ENCODE data around the gene NSDHL.

NSDHL gene

GRCh38 chrX:152845618-152846240, 14.9 kb downstream of the NSDHL start:
- no peak for DNase-seq

GRCh38 chrX:152847281-152847680, 16.4 kb downstream of the NSDHL start:
- DNase-seq: no peak

GRCh38 chrX:152850465-152850864, 19.6 kb downstream of the NSDHL start:
- DNase-seq: peak; percentile 12

- DNase-seq: no peak
Observed at GRCh38 chrX:152853986-152854385, 23.1 kb downstream of the NSDHL start.

GRCh38 chrX:152861116-152861515, 30.3 kb downstream of the NSDHL start:
- no peak for DNase-seq

- DNase-seq: no peak
Observed at GRCh38 chrX:152861826-152862225, 31.0 kb downstream of the NSDHL start.

- no peak for DNase-seq
Observed at GRCh38 chrX:152865232-152865920, 34.5 kb downstream of the NSDHL start.

- no peak for DNase-seq
Observed at GRCh38 chrX:152866386-152866785, 35.5 kb downstream of the NSDHL start.

GRCh38 chrX:152869972-152870371, 39.1 kb downstream of the NSDHL start:
- DNase-seq: no peak

GRCh38 chrX:152871260-152871659, 40.4 kb downstream of the NSDHL start:
- no peak for DNase-seq

- DNase-seq: no peak
Observed at GRCh38 chrX:152872522-152872921, 41.7 kb downstream of the NSDHL start.

- DNase-seq: no peak
Observed at GRCh38 chrX:152873361-152873760, 42.5 kb downstream of the NSDHL start.

GRCh38 chrX:152876931-152877840, 46.3 kb downstream of the NSDHL start:
- DNase-seq: no peak

- no peak for DNase-seq
Observed at GRCh38 chrX:152878976-152879755, 48.3 kb downstream of the NSDHL start.

GRCh38 chrX:152881289-152881688, 50.4 kb downstream of the NSDHL start:
- no peak for DNase-seq

- DNase-seq: no peak
Observed at GRCh38 chrX:152884171-152884570, 53.3 kb downstream of the NSDHL start.

- peak; percentile 7 for DNase-seq
Observed at GRCh38 chrX:152886716-152887115, 55.9 kb downstream of the NSDHL start.

- DNase-seq: no peak
Observed at GRCh38 chrX:152892499-152892898, 61.6 kb downstream of the NSDHL start.

- no peak for DNase-seq
Observed at GRCh38 chrX:152892999-152893891, 62.4 kb downstream of the NSDHL start.

GRCh38 chrX:152893980-152894610, 63.2 kb downstream of the NSDHL start:
- DNase-seq: no peak

- no peak for DNase-seq
Observed at GRCh38 chrX:152895121-152895520, 64.3 kb downstream of the NSDHL start.

Measured in midbrain (tissue), 1 donor.